SU-DHL-6 (cell line): Measurements from ENCODE around the gene ZNF341.

Experiments used
- CTCF ChIP-seq: fragments of 200-600 bp; sonication (generic); IDR thresholded peaks from one replicate; pipeline ENCODE4 v1.5.1; 2017; ENCODE audit warnings: antibody characterized with exemption, mild to moderate bottlenecking, low read length, moderate library complexity; ENCODE audit not compliant: insufficient read depth, poor library complexity, severe bottlenecking
- EZH2phosphoT487 ChIP-seq: fragments of 200-600 bp; sonication (generic), shearing (Covaris generic); conservative IDR thresholded peaks from 2 replicates; pipeline ENCODE4 v1.6.1; 2018; ENCODE audit warnings: mild to moderate bottlenecking, antibody characterized with exemption, low read length, moderate library complexity, mixed read lengths

GRCh38 chr20:33751775-33752174 lies 20.0 kb downstream of the ZNF341 start:
- TF ChIP-seq CTCF (no peak), EZH2phosphoT487 (no peak)
